HepG2 (cell line): ENCODE data around the gene SOCS3. TPM values are rescaled to one million over a fixed set of nuclear protein-coding genes. Genes with fewer than 3 reads are reported as not detected.

Source experiments
- ASH2L ChIP-seq: fragments of 300-600, 200-600 bp; sonication (generic); IDR thresholded peaks from 2 replicates; pipeline ENCODE4 v1.7.0; 2017; ENCODE audit warnings: low read depth, mild to moderate bottlenecking, moderate library complexity, mixed read lengths, low read length; ENCODE audit not compliant: insufficient read length
- KLF6 ChIP-seq: IDR thresholded peaks from 2 replicates; pipeline ENCODE4 v1.8.0; 2016; ENCODE audit warnings: missing biosample characterization, missing genetic modification reagents
- MED1 ChIP-seq: sonication (generic); formaldehyde crosslinking; IDR thresholded peaks from 2 replicates; pipeline ENCODE4 v1.4.0; 2020; ENCODE audit warnings: missing genetic modification reagents
- NRL ChIP-seq: sonication (generic); formaldehyde crosslinking; IDR thresholded peaks from 2 replicates; pipeline ENCODE4 v1.5.0; 2020; ENCODE audit warnings: missing genetic modification reagents, mild to moderate bottlenecking, moderate library complexity, borderline replicate concordance
- SIX4 ChIP-seq: sonication (generic); formaldehyde crosslinking; IDR thresholded peaks from 2 replicates; pipeline ENCODE4 v1.4.0; 2020; ENCODE audit warnings: missing genetic modification reagents
- XRCC5 ChIP-seq: fragments of 200-400 bp; formaldehyde crosslinking; optimal IDR thresholded peaks from 2 replicates; pipeline ENCODE3; 2017; ENCODE audit warnings: mild to moderate bottlenecking, low read length
- ZNF264 ChIP-seq: sonication (generic); formaldehyde crosslinking; IDR thresholded peaks from 2 replicates; pipeline ENCODE4 v1.4.0; 2020; ENCODE audit warnings: missing genetic modification reagents
- ZNF614 ChIP-seq: IDR thresholded peaks from 2 replicates; pipeline ENCODE4 v1.6.1; 2018; ENCODE audit warnings: missing biosample characterization, missing genetic modification reagents, inconsistent platforms, borderline replicate concordance
- polyA plus RNA-seq, 8 experiments: library from polyadenylated mRNA; depleted of rRNA in 3 of 8; stranded (reverse) in 7 of 8; unstranded in 1 of 8; fragments of >200 nt; fragmentation: Illumina TruSeq in 4 of 8; extraction: Trizol in 4 of 8; gene quantifications; 2 replicates each; pipeline versions ENCODE4 v1.2.1 to v1.2.3, GENCODE V29; 2011 to 2016; ENCODE audit warnings: low read depth in 4 of 8, missing spikeins in 1 of 8, mixed read lengths in 1 of 8; ENCODE audit not compliant: insufficient read depth in 1 of 8
- total RNA-seq, 5 experiments: library from RNA; depleted of rRNA; stranded (reverse); fragments of >200 nt; fragmentation: Illumina TruSeq; extraction: Trizol; gene quantifications; 2 replicates each; pipeline ENCODE4 v1.2.3, GENCODE V29; 2016; ENCODE audit warnings: low read depth in 1 of 5
- TF ChIP-seq, protein P1 (sequence below): sonication (generic); formaldehyde crosslinking; IDR thresholded peaks from 2 replicates; pipeline ENCODE4 v1.4.0; 2020; ENCODE audit warnings: missing genetic modification reagents, borderline replicate concordance
- TF ChIP-seq, protein P2 (sequence below), 2 experiments: fragments of 450-650 bp in 1 of 2; sonication (generic) in 1 of 2; formaldehyde crosslinking in 1 of 2; IDR thresholded peaks; 2 replicates each; pipeline versions ENCODE4 v1.6.1 to v1.8.0; 2016 to 2022; ENCODE audit warnings: antibody characterized with exemption in 1 of 2, mild to moderate bottlenecking in 1 of 2, missing genetic modification reagents in 1 of 2
- TF ChIP-seq, protein P3 (sequence below): sonication (generic); formaldehyde crosslinking; IDR thresholded peaks from 2 replicates; pipeline ENCODE4 v1.8.0; 2022; ENCODE audit warnings: missing genetic modification reagents, mild to moderate bottlenecking, moderate library complexity, borderline replicate concordance
- TF ChIP-seq, protein P4 (sequence below): sonication (generic); formaldehyde crosslinking; IDR thresholded peaks from 2 replicates; pipeline ENCODE4 v1.4.0; 2020; ENCODE audit warnings: missing genetic modification reagents; ENCODE audit errors: not compliant biosample characterization

The SOCS3 gene
- total and polyA plus RNA-seq, 2 of the 13 experiments (the other 11 are each of a cell fraction or from before 2014, with no cell fraction given): 0.77 to 2.4 TPM

DNA sequence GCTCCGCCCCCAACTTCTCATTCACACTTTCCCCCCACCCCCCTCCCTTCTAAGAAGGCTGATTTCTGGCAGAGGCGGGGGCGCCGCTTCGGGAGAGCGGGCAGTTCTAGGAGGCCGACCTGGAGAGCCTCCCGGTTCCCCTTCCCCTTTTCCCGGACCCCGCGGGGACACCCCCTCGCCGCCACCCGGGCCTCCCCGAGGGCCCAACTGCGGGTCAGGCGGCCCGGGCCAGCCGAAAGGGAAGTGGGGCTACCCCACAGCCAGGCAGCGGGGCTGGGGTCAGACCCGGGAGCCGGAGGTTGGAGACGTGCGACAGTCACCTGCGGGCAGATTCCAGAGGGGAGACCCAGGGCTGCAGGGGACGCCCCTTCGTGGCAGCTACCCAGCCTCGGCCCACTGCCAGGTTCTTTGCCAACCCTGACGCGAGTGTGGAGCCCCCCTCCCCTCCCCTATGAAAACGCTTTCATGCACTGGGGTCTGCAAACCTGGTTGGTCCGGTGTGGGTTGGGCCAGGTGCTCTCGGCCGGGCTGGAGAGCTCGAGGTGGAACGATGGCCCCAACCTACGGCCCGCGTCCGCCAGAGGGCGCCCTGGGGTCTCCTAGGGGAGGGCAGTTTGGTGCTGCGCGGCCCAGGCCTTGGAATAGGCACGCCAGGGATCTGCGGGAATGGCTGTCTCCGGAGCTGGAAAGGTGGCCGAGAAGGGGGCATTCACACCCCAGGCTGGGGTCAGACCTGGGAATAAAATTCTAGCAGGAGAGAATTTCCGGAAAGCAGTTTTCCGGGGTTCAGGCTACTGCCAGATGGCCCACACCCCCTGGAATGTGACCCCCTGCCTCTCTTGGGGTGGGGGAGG is 721 bp upstream of the SOCS3 start (continued):
- TF ChIP-seq NRL (CRISPR knock-in tag) (peak; percentile 19; the same call in 1 of the 2 replicates), KLF6 (CRISPR knock-in tag) (peak; percentile 52; the same call in 1 of the 2 replicates), SIX4 (CRISPR knock-in tag) (peak; percentile 24; the same call in 1 of the 2 replicates), MED1 (CRISPR knock-in tag) (peak; percentile 62), ZNF614 (CRISPR knock-in tag) (peak; percentile 67; the same call in 1 of the 2 replicates), XRCC5 (peak; percentile 93), ASH2L (no peak), ZNF264 (CRISPR knock-in tag) (no peak)
- TF ChIP-seq, protein P1, sequence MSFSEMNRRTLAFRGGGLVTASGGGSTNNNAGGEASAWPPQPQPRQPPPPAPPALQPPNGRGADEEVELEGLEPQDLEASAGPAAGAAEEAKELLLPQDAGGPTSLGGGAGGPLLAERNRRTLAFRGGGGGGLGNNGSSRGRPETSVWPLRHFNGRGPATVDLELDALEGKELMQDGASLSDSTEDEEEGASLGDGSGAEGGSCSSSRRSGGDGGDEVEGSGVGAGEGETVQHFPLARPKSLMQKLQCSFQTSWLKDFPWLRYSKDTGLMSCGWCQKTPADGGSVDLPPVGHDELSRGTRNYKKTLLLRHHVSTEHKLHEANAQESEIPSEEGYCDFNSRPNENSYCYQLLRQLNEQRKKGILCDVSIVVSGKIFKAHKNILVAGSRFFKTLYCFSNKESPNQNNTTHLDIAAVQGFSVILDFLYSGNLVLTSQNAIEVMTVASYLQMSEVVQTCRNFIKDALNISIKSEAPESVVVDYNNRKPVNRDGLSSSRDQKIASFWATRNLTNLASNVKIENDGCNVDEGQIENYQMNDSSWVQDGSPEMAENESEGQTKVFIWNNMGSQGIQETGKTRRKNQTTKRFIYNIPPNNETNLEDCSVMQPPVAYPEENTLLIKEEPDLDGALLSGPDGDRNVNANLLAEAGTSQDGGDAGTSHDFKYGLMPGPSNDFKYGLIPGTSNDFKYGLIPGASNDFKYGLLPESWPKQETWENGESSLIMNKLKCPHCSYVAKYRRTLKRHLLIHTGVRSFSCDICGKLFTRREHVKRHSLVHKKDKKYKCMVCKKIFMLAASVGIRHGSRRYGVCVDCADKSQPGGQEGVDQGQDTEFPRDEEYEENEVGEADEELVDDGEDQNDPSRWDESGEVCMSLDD: peak; percentile 52; the same call in 1 of the 2 replicates
- TF ChIP-seq, protein P2, sequence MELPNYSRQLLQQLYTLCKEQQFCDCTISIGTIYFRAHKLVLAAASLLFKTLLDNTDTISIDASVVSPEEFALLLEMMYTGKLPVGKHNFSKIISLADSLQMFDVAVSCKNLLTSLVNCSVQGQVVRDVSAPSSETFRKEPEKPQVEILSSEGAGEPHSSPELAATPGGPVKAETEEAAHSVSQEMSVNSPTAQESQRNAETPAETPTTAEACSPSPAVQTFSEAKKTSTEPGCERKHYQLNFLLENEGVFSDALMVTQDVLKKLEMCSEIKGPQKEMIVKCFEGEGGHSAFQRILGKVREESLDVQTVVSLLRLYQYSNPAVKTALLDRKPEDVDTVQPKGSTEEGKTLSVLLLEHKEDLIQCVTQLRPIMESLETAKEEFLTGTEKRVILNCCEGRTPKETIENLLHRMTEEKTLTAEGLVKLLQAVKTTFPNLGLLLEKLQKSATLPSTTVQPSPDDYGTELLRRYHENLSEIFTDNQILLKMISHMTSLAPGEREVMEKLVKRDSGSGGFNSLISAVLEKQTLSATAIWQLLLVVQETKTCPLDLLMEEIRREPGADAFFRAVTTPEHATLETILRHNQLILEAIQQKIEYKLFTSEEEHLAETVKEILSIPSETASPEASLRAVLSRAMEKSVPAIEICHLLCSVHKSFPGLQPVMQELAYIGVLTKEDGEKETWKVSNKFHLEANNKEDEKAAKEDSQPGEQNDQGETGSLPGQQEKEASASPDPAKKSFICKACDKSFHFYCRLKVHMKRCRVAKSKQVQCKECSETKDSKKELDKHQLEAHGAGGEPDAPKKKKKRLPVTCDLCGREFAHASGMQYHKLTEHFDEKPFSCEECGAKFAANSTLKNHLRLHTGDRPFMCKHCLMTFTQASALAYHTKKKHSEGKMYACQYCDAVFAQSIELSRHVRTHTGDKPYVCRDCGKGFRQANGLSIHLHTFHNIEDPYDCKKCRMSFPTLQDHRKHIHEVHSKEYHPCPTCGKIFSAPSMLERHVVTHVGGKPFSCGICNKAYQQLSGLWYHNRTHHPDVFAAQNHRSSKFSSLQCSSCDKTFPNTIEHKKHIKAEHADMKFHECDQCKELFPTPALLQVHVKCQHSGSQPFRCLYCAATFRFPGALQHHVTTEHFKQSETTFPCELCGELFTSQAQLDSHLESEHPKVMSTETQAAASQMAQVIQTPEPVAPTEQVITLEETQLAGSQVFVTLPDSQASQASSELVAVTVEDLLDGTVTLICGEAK (IDR thresholded peaks at IDR 0.05): no peak
- TF ChIP-seq, protein P2 (CRISPR knock-in tag; IDR thresholded peaks at IDR 0.05): peak; percentile 79; the same call in 1 of the 2 replicates
- TF ChIP-seq, protein P3, sequence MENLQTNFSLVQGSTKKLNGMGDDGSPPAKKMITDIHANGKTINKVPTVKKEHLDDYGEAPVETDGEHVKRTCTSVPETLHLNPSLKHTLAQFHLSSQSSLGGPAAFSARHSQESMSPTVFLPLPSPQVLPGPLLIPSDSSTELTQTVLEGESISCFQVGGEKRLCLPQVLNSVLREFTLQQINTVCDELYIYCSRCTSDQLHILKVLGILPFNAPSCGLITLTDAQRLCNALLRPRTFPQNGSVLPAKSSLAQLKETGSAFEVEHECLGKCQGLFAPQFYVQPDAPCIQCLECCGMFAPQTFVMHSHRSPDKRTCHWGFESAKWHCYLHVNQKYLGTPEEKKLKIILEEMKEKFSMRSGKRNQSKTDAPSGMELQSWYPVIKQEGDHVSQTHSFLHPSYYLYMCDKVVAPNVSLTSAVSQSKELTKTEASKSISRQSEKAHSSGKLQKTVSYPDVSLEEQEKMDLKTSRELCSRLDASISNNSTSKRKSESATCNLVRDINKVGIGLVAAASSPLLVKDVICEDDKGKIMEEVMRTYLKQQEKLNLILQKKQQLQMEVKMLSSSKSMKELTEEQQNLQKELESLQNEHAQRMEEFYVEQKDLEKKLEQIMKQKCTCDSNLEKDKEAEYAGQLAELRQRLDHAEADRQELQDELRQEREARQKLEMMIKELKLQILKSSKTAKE (CRISPR knock-in tag): no peak
- TF ChIP-seq, protein P4, sequence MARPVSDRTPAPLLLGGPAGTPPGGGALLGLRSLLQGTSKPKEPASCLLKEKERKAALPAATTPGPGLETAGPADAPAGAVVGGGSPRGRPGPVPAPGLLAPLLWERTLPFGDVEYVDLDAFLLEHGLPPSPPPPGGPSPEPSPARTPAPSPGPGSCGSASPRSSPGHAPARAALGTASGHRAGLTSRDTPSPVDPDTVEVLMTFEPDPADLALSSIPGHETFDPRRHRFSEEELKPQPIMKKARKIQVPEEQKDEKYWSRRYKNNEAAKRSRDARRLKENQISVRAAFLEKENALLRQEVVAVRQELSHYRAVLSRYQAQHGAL (CRISPR knock-in tag): no peak
